HepG2 (cell line): ENCODE data around the gene IGSF21.

Source experiments
- ATM ChIP-seq: fragments of 450-650 bp; IDR thresholded peaks from 2 replicates; pipeline ENCODE4 v1.7.1; 2017; ENCODE audit warnings: mild to moderate bottlenecking, borderline replicate concordance
- CTCF ChIP-seq: sonication (generic); formaldehyde crosslinking; IDR thresholded peaks from 2 replicates; pipeline ENCODE4 v1.5.0; 2020; ENCODE audit warnings: mild to moderate bottlenecking, missing genetic modification reagents, moderate library complexity
- MIXL1 ChIP-seq: IDR thresholded peaks from 2 replicates; pipeline ENCODE4 v1.6.1; 2016
- PAXIP1 ChIP-seq: sonication (generic); formaldehyde crosslinking; conservative IDR thresholded peaks from 2 replicates; pipeline ENCODE4 v1.4.0; 2020; ENCODE audit warnings: mild to moderate bottlenecking, missing genetic modification reagents, moderate library complexity
- SNRNP70 ChIP-seq: fragments of 200-400 bp; formaldehyde crosslinking; IDR thresholded peaks from 2 replicates; pipeline ENCODE4 v1.6.1; 2017; ENCODE audit warnings: mild to moderate bottlenecking, low read depth, low read length, moderate library complexity
- SRY ChIP-seq: sonication (generic); formaldehyde crosslinking; IDR thresholded peaks from 2 replicates; pipeline ENCODE4 v1.8.0; 2022; ENCODE audit warnings: mild to moderate bottlenecking, missing genetic modification reagents
- STAT6 ChIP-seq: sonication (generic); formaldehyde crosslinking; IDR thresholded peaks from 2 replicates; pipeline ENCODE4 v1.4.0; 2020; ENCODE audit warnings: missing genetic modification reagents, mild to moderate bottlenecking, borderline replicate concordance
- TAF1 ChIP-seq: sonication (generic); formaldehyde crosslinking; IDR thresholded peaks from 2 replicates; pipeline ENCODE4 v1.4.0; 2020; ENCODE audit warnings: missing genetic modification reagents
- TCF7 ChIP-seq: sonication (generic); IDR thresholded peaks from 2 replicates; pipeline ENCODE4 v1.6.1; 2016; ENCODE audit warnings: antibody characterized with exemption, low read depth
- ZBTB20 ChIP-seq: sonication (generic); formaldehyde crosslinking; IDR thresholded peaks from 2 replicates; pipeline ENCODE4 v1.8.1; 2023; ENCODE audit warnings: missing genetic modification reagents, low read depth, mild to moderate bottlenecking, borderline replicate concordance
- ZNF609 ChIP-seq: sonication (generic); formaldehyde crosslinking; IDR thresholded peaks from 2 replicates; pipeline ENCODE4 v1.4.0; 2020; ENCODE audit warnings: mild to moderate bottlenecking, missing genetic modification reagents, borderline replicate concordance
- ZNF768 ChIP-seq: sonication (generic); formaldehyde crosslinking; IDR thresholded peaks from 2 replicates; pipeline ENCODE4 v1.4.0; 2020; ENCODE audit warnings: missing genetic modification reagents
- ZNF773 ChIP-seq: sonication (generic); formaldehyde crosslinking; IDR thresholded peaks from 2 replicates; pipeline ENCODE4 v1.4.0; 2020; ENCODE audit warnings: missing genetic modification reagents, borderline replicate concordance

GRCh38 chr1:18121072-18121820 lies 13.6 kb downstream of the IGSF21 start:
- no peak for TF ChIP-seq ZNF609
- no peak for TF ChIP-seq PAXIP1 (CRISPR knock-in tag)
- no peak for TF ChIP-seq ZNF773 (CRISPR knock-in tag)
- no peak for TF ChIP-seq ZNF768
- TF ChIP-seq ZBTB20 (CRISPR knock-in tag), result no peak
- no peak for TF ChIP-seq SRY (CRISPR knock-in tag)
- no peak for TF ChIP-seq TCF7
- TF ChIP-seq ATM, result no peak
- no peak for TF ChIP-seq MIXL1 (CRISPR knock-in tag)
- TF ChIP-seq SNRNP70, result no peak
- TF ChIP-seq CTCF (CRISPR knock-in tag), result no peak
- no peak for TF ChIP-seq STAT6 (CRISPR knock-in tag)
- TF ChIP-seq TAF1 (CRISPR knock-in tag), result no peak
